Measurements from ENCODE around the gene GNA12. TPM values are rescaled to one million over a fixed set of nuclear protein-coding genes. Genes with fewer than 3 reads are reported as not detected.

GNA12 gene
- total RNA-seq, 3 donors from 2014 or later (not counting 1 experiment from before 2014, with no cell fraction given) = 12.6 to 20.2 (median 19.5) TPM

DNA sequence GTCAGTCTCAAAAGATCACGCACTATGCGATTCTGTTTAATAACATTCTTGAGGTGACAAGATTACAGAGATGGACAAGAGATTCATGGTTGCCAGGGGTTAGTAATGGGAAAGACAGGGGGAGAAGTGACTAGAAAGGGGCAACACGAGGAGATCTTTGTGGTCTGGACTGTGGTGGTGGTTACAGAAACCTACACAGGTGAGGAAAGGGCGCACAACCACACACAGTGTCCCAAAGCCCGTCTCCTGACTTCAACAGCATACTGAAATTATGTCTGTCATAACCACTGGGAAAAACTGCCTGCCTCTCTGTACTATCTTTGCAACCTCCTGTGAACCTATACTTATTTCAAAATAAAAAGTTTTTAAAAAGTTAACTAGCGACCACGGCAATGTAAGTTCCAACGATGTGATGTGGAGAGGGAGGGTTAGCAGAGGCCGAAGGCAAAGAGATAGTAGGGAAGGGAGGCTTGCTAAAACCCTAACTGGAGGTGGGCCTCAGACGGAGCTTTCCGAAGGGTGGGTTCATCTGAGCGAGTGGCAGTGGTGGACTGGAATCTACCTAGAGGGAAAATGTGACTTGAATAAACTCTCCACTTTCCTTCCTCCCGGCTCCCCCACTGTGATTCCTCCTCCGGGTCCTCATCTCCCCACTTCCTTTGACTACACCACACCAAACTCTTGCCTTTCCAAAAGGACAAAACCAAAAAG is 43.7 kb downstream of the GNA12 start:
- 84% methylated on average over 13 of the region's 14 CpGs for WGBS (ENCODE audit: insufficient coverage)

DNA sequence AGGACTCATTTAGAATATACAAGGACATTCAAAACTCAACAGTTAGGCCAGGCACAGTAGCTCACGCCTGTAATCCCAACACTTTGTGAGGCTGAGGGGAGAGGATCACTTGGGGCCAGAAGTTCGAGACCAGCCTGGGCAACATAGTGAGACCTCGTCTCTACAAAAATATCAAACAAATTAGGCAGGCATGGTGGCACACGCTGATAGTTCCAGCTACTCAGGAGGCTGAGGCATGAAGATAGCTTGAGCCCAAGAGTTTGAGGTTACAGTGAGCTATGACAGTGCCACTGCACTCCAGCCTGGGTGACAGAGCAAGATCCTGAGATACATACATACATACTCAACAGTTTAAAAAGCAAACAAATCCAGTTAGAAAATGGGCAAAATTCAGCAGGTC is 44.9 kb downstream of the GNA12 start:
- Histone ChIP-seq H3K27ac (ENCODE audit: low read length) (no peak overlapping the region), H3K4me1 (ENCODE audit: control insufficient read depth, insufficient read depth, low read length) (peaks cover 4% of the 10 kb centered on the region), H3K9me3 (ENCODE audit: control insufficient read depth, insufficient read depth, low read length) (no peaks in the 10 kb centered on the region), H3K36me3 (ENCODE audit: control insufficient read depth, insufficient read depth, low read length) (no peaks in the 10 kb centered on the region), H3K4me3 (ENCODE audit: low read length) (no peak overlapping the region), H3K27me3 (ENCODE audit: control insufficient read depth, insufficient read depth, low read length) (no peaks in the 10 kb centered on the region)
- H3K4me3 Mint-ChIP-seq = no peak overlapping the region
- DNase-seq = no peak
- no peaks in the 10 kb centered on the region for H3K27me3 Mint-ChIP-seq (ENCODE audit: low read depth in 2 of 2)
- peaks cover 16 to 31% of the 10 kb centered on the region in 2 donors for H3K4me1 Mint-ChIP-seq
- ATAC-seq = no peak
- H3K27ac Mint-ChIP-seq = no peak overlapping the region
- WGBS (ENCODE audit: insufficient coverage) = 82% methylated on average over 4 of the region's 4 CpGs
- TF ChIP-seq, protein P1, sequence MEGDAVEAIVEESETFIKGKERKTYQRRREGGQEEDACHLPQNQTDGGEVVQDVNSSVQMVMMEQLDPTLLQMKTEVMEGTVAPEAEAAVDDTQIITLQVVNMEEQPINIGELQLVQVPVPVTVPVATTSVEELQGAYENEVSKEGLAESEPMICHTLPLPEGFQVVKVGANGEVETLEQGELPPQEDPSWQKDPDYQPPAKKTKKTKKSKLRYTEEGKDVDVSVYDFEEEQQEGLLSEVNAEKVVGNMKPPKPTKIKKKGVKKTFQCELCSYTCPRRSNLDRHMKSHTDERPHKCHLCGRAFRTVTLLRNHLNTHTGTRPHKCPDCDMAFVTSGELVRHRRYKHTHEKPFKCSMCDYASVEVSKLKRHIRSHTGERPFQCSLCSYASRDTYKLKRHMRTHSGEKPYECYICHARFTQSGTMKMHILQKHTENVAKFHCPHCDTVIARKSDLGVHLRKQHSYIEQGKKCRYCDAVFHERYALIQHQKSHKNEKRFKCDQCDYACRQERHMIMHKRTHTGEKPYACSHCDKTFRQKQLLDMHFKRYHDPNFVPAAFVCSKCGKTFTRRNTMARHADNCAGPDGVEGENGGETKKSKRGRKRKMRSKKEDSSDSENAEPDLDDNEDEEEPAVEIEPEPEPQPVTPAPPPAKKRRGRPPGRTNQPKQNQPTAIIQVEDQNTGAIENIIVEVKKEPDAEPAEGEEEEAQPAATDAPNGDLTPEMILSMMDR (IDR thresholded peaks at IDR 0.05) = no peak
- H3K36me3 Mint-ChIP-seq = peaks cover 5% of the 10 kb centered on the region
- no peaks in the 10 kb centered on the region for H3K9me3 Mint-ChIP-seq
- intact Hi-C loops (cut with micrococcal nuclease) = no loop called here

More for the DNA sequence above, 43.7 kb downstream of the GNA12 start:
- Mint-ChIP-seq H3K9me3 (no peaks in the 10 kb centered on the region), H3K4me1 (peaks cover 16 to 31% of the 10 kb centered on the region in 2 donors), H3K4me3 (no peak overlapping the region), H3K27me3 (ENCODE audit: low read depth in 2 of 2) (no peaks in the 10 kb centered on the region), H3K27ac (no peak overlapping the region), H3K36me3 (no peaks in the 10 kb centered on the region)
- no peak for DNase-seq
- no peak for ATAC-seq
- Histone ChIP-seq H3K36me3 (ENCODE audit: control insufficient read depth, insufficient read depth, low read length) (no peaks in the 10 kb centered on the region), H3K27me3 (ENCODE audit: control insufficient read depth, insufficient read depth, low read length) (no peaks in the 10 kb centered on the region), H3K9me3 (ENCODE audit: control insufficient read depth, insufficient read depth, low read length) (no peaks in the 10 kb centered on the region), H3K27ac (ENCODE audit: low read length) (no peak overlapping the region), H3K4me1 (ENCODE audit: control insufficient read depth, insufficient read depth, low read length) (peaks cover 4% of the 10 kb centered on the region), H3K4me3 (ENCODE audit: low read length) (no peak overlapping the region)
- TF ChIP-seq, protein P1 (IDR thresholded peaks at IDR 0.05) = no peak
- intact Hi-C loops (cut with micrococcal nuclease) = no loop called here

GRCh38 chr7:2798669-2799068 is 45.4 kb downstream of the GNA12 start:
- H3K36me3 ChIP-seq (ENCODE audit: control insufficient read depth, insufficient read depth, low read length) = no peaks in the 10 kb centered on the region
- no peak overlapping the region for H3K27ac ChIP-seq (ENCODE audit: low read length)
- Mint-ChIP-seq H3K4me3 (no peak overlapping the region), H3K27ac (no peak overlapping the region), H3K9me3 (no peaks in the 10 kb centered on the region), H3K27me3 (ENCODE audit: low read depth in 2 of 2) (no peaks in the 10 kb centered on the region), H3K4me1 (peaks cover 16 to 31% of the 10 kb centered on the region in 2 donors), H3K36me3 (peaks cover 11% of the 10 kb centered on the region)
- H3K9me3 ChIP-seq (ENCODE audit: control insufficient read depth, insufficient read depth, low read length) = no peaks in the 10 kb centered on the region
- WGBS (ENCODE audit: insufficient coverage) = 0% methylated on average over 1 of the region's 2 CpGs
- intact Hi-C loops (cut with micrococcal nuclease) = no loop called here
- H3K27me3 ChIP-seq (ENCODE audit: control insufficient read depth, insufficient read depth, low read length) = no peaks in the 10 kb centered on the region
- H3K4me3 ChIP-seq (ENCODE audit: low read length) = no peak overlapping the region
- DNase-seq (no peak), ATAC-seq (no peak)
- TF ChIP-seq, protein P1 (IDR thresholded peaks at IDR 0.05) = no peak
- H3K4me1 ChIP-seq (ENCODE audit: control insufficient read depth, insufficient read depth, low read length) = peaks cover 4% of the 10 kb centered on the region

Measured in natural killer cell (primary cell).